ENCODE measurements around the gene EBF4. TPM values are rescaled to one million over a fixed set of nuclear protein-coding genes. Genes with fewer than 3 reads are reported as not detected.

The EBF4 gene
- total RNA-seq, 4 donors from 2014 or later = 24.2 to 55.8 (median 42.4) TPM

GRCh38 chr20:2687514-2687913 is 5.1 kb upstream of the EBF4 start:
- WGBS, 2 donors = 50 to 57% methylated on average over 6 of the region's 6 CpGs
- no peak for DNase-seq
- TF ChIP-seq POLR2A (IDR thresholded peaks at IDR 0.05) = no peak
- TF ChIP-seq, protein P1, sequence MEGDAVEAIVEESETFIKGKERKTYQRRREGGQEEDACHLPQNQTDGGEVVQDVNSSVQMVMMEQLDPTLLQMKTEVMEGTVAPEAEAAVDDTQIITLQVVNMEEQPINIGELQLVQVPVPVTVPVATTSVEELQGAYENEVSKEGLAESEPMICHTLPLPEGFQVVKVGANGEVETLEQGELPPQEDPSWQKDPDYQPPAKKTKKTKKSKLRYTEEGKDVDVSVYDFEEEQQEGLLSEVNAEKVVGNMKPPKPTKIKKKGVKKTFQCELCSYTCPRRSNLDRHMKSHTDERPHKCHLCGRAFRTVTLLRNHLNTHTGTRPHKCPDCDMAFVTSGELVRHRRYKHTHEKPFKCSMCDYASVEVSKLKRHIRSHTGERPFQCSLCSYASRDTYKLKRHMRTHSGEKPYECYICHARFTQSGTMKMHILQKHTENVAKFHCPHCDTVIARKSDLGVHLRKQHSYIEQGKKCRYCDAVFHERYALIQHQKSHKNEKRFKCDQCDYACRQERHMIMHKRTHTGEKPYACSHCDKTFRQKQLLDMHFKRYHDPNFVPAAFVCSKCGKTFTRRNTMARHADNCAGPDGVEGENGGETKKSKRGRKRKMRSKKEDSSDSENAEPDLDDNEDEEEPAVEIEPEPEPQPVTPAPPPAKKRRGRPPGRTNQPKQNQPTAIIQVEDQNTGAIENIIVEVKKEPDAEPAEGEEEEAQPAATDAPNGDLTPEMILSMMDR (IDR thresholded peaks at IDR 0.05) = no peak
- Histone ChIP-seq H3K4me3 (replicated peaks in 1 of 3) (no peak overlapping the region), H3K36me3 (no peaks in the 10 kb centered on the region), H3K9me3 (no peaks in the 10 kb centered on the region), H3K4me1 (peaks cover 0 to 13% of the 10 kb centered on the region in 2 donors), H3K27ac (no peak overlapping the region), H3K27me3 (no peaks in the 10 kb centered on the region)
- intact Hi-C loops (cut with DNase I) = no loop called here

DNA sequence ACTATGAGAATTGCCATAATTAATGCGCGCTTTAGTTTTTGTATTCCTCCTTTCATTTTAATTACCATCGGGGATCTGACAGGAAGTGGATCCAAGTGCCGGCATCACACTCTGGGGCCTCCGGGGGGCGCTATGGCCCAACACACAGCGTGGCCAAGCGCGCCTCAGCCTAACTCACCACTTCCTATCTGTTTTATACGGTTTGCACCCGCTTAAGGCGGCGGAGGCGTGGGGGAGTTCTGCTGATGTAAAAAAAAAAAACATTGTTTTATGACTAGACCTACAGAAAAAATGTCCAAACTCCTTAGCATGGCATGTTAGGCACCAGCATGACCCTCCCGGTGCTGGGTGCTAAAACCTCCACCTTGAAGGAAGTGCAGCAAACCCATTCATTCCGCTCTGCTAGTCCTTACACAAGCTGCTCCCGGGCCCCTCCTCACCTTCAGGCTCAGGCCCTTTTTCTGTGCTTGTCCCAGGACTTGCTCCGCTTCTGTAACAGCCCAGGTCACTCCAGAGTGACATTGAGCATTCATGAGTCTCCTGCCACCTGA is 4.5 kb upstream of the EBF4 start:
- H3K27ac ChIP-seq = no peak overlapping the region
- H3K9me3 ChIP-seq = no peaks in the 10 kb centered on the region
- intact Hi-C loops (cut with DNase I) = no loop called here
- DNase-seq = peak; percentile 68 to 69
- TF ChIP-seq, protein P1 (IDR thresholded peaks at IDR 0.05) = peak in 5 of 6 experiments; percentile 39 to 66 (median 62)
- TF ChIP-seq POLR2A (IDR thresholded peaks at IDR 0.05) = no peak
- H3K36me3 ChIP-seq = no peaks in the 10 kb centered on the region
- WGBS, 2 donors = 25 to 26% methylated on average over 18 of the region's 18 CpGs
- no peaks in the 10 kb centered on the region for H3K27me3 ChIP-seq
- no peak overlapping the region for H3K4me3 ChIP-seq (replicated peaks in 1 of 3)
- peaks cover 0 to 13% of the 10 kb centered on the region in 2 donors for H3K4me1 ChIP-seq

DNA sequence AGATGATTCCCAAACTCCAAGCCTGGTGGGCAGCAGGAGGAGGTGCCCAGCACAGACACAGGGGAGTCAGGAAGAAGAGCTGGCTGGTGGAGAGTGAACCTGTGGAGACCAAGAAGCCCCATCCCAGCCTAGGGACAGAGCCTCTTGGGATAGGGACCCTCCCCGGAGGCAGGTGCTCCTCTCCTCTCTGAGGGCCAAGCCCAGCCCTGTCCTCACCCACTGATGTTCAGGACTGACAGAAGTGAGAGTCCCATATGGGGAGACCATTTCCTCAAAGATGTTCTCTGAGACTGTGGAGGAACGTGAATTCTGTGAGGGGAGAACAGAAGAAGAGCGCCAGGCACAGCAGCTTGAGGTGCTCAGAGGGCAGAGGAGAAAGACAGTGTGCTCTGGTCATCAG is 2.4 kb upstream of the EBF4 start:
- Histone ChIP-seq H3K9me3 (no peaks in the 10 kb centered on the region), H3K4me1 (peaks cover 3 to 22% of the 10 kb centered on the region in 2 donors), H3K27me3 (no peaks in the 10 kb centered on the region), H3K36me3 (no peaks in the 10 kb centered on the region), H3K4me3 (replicated peaks in 1 of 3) (no peak overlapping the region), H3K27ac (no peak overlapping the region)
- TF ChIP-seq, protein P1 (IDR thresholded peaks at IDR 0.05) = no peak
- no peak for TF ChIP-seq POLR2A (IDR thresholded peaks at IDR 0.05)
- 81 to 89% methylated on average over 3 of the region's 3 CpGs for WGBS, 2 donors
- intact Hi-C loops (cut with DNase I) = loop anchor here (5.0 kb wide), 2 partner anchors 52 to 152 kb away; partner anchors contain the start of genes PCED1A and VPS16
- no peak for DNase-seq

- peak; percentile 72 to 90 for DNase-seq
- Histone ChIP-seq H3K9me3 (no peaks in the 10 kb centered on the region), H3K36me3 (no peaks in the 10 kb centered on the region), H3K27me3 (no peaks in the 10 kb centered on the region), H3K4me3 (replicated peaks in 1 of 3) (no peak overlapping the region), H3K4me1 (peaks cover 3 to 22% of the 10 kb centered on the region in 2 donors), H3K27ac (no peak overlapping the region)
- intact Hi-C loops (cut with DNase I) = loop anchor here (5.0 kb wide), 2 partner anchors 52 to 152 kb away; partner anchors contain the start of genes PCED1A and VPS16
- WGBS, 2 donors = 32 to 33% methylated on average over 6 of the region's 6 CpGs
- TF ChIP-seq POLR2A (IDR thresholded peaks at IDR 0.05) = no peak
- TF ChIP-seq, protein P1 (IDR thresholded peaks at IDR 0.05) = no peak
Observed at GRCh38 chr20:2690718-2691117, 1.9 kb upstream of the EBF4 start.

GRCh38 chr20:2691127-2691526 is 1.5 kb upstream of the EBF4 start:
- Histone ChIP-seq H3K9me3 (no peaks in the 10 kb centered on the region), H3K27me3 (no peaks in the 10 kb centered on the region), H3K27ac (peak overlapping the region in 2 of 3 donors; percentile 15 to 73), H3K4me1 (peaks cover 3 to 22% of the 10 kb centered on the region in 2 donors), H3K36me3 (no peaks in the 10 kb centered on the region), H3K4me3 (replicated peaks in 1 of 3) (no peak overlapping the region)
- no peak for TF ChIP-seq POLR2A (IDR thresholded peaks at IDR 0.05)
- TF ChIP-seq, protein P1 (IDR thresholded peaks at IDR 0.05) = no peak
- 30 to 35% methylated on average over 8 of the region's 8 CpGs for WGBS, 2 donors
- intact Hi-C loops (cut with DNase I) = loop anchor here (5.0 kb wide), 2 partner anchors 51 to 151 kb away; partner anchors contain the start of genes PCED1A and VPS16
- peak; percentile 43 to 49 for DNase-seq
